ENCODE results near the gene ENDOV.

The ENDOV gene

GRCh38 chr17:80384078-80384960 lies 30.6 kb upstream of the ENDOV start:
- Histone ChIP-seq H3K79me2 (ENCODE audit: low read length) (no peaks in the 10 kb centered on the region), H3K4me3 (ENCODE audit: low read length) (no peak overlapping the region), H3K36me3 (replicated peaks; ENCODE audit: low read depth, low read length) (peaks cover 95% of the 10 kb centered on the region), H2AFZ (ENCODE audit: low read depth, low read length) (no peak overlapping the region), H3K27me3 (ENCODE audit: low read depth, low read length) (no peaks in the 10 kb centered on the region), H3K9ac (ENCODE audit: low read length) (no peak overlapping the region), H3K4me2 (ENCODE audit: low read length) (no peak overlapping the region), H4K20me1 (ENCODE audit: insufficient read depth, low read length) (no peaks in the 10 kb centered on the region; the same call in 1 of the 2 replicates), H3K4me1 (ENCODE audit: low read length) (no peaks in the 10 kb centered on the region), H3K9me3 (ENCODE audit: insufficient read depth, low read length) (no peaks in the 10 kb centered on the region), H3K27ac (ENCODE audit: low read length) (no peak overlapping the region)
- TF ChIP-seq CTCF (IDR thresholded peaks at IDR 0.05; ENCODE audit: low read depth, low read length) = no peak
- no peak for TF ChIP-seq EZH2phosphoT487 (IDR thresholded peaks at IDR 0.05; ENCODE audit: low read depth)

GRCh38 chr17:80385046-80385445 lies 29.9 kb upstream of the ENDOV start:
- Histone ChIP-seq H3K79me2 (ENCODE audit: low read length) (no peaks in the 10 kb centered on the region), H3K36me3 (replicated peaks; ENCODE audit: low read depth, low read length) (peaks cover 95% of the 10 kb centered on the region), H3K9me3 (ENCODE audit: insufficient read depth, low read length) (no peaks in the 10 kb centered on the region), H4K20me1 (ENCODE audit: insufficient read depth, low read length) (no peaks in the 10 kb centered on the region; the same call in 1 of the 2 replicates), H3K27ac (ENCODE audit: low read length) (no peak overlapping the region), H3K9ac (ENCODE audit: low read length) (no peak overlapping the region), H3K27me3 (ENCODE audit: low read depth, low read length) (no peaks in the 10 kb centered on the region), H3K4me1 (ENCODE audit: low read length) (no peaks in the 10 kb centered on the region), H2AFZ (ENCODE audit: low read depth, low read length) (no peak overlapping the region), H3K4me3 (ENCODE audit: low read length) (no peak overlapping the region), H3K4me2 (ENCODE audit: low read length) (no peak overlapping the region)
- TF ChIP-seq CTCF (IDR thresholded peaks at IDR 0.05; ENCODE audit: low read depth, low read length) = no peak
- no peak for TF ChIP-seq EZH2phosphoT487 (IDR thresholded peaks at IDR 0.05; ENCODE audit: low read depth)

GRCh38 chr17:80386341-80386740 lies 28.6 kb upstream of the ENDOV start:
- TF ChIP-seq EZH2phosphoT487 (IDR thresholded peaks at IDR 0.05; ENCODE audit: low read depth) (no peak), CTCF (IDR thresholded peaks at IDR 0.05; ENCODE audit: low read depth, low read length) (no peak)
- Histone ChIP-seq H3K9ac (ENCODE audit: low read length) (no peak overlapping the region), H2AFZ (ENCODE audit: low read depth, low read length) (no peak overlapping the region), H3K4me2 (ENCODE audit: low read length) (no peak overlapping the region), H3K36me3 (replicated peaks; ENCODE audit: low read depth, low read length) (peaks cover 88% of the 10 kb centered on the region), H3K4me1 (ENCODE audit: low read length) (no peaks in the 10 kb centered on the region), H3K9me3 (ENCODE audit: insufficient read depth, low read length) (no peaks in the 10 kb centered on the region), H4K20me1 (ENCODE audit: insufficient read depth, low read length) (no peaks in the 10 kb centered on the region; the same call in 1 of the 2 replicates), H3K27me3 (ENCODE audit: low read depth, low read length) (no peaks in the 10 kb centered on the region), H3K79me2 (ENCODE audit: low read length) (no peaks in the 10 kb centered on the region), H3K4me3 (ENCODE audit: low read length) (no peak overlapping the region), H3K27ac (ENCODE audit: low read length) (no peak overlapping the region)

DNA sequence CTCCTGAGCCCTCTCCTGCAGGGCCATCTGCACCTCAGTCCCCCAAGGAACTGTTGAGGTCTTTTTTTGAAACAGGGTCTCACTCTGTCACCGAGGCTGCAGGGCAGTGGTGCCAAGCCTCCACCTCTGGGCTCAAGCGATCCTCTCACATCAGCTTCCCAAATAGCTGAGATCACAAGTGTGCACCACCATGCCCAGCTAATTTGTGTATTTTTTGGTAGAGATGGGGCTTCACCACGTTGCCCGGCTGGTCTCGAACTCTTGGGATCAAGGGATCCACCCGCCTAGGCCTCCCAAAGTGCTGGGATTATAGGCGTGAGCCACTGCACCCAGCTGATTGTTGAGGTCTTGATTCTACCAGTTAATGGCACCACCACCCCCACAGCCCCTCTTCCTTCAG lies 27.9 kb upstream of the ENDOV start:
- TF ChIP-seq CTCF (IDR thresholded peaks at IDR 0.05; ENCODE audit: low read depth, low read length) = no peak
- no peak for TF ChIP-seq EZH2phosphoT487 (IDR thresholded peaks at IDR 0.05; ENCODE audit: low read depth)
- H3K4me2 ChIP-seq (ENCODE audit: low read length) = no peak overlapping the region
- no peaks in the 10 kb centered on the region for H3K79me2 ChIP-seq (ENCODE audit: low read length)
- H4K20me1 ChIP-seq (ENCODE audit: insufficient read depth, low read length) = peaks cover 1% of the 10 kb centered on the region
- H3K27me3 ChIP-seq (ENCODE audit: low read depth, low read length) = no peaks in the 10 kb centered on the region
- peaks cover 85% of the 10 kb centered on the region for H3K36me3 ChIP-seq (replicated peaks; ENCODE audit: low read depth, low read length)
- no peak overlapping the region for H2AFZ ChIP-seq (ENCODE audit: low read depth, low read length)
- H3K27ac ChIP-seq (ENCODE audit: low read length) = no peak overlapping the region
- H3K9ac ChIP-seq (ENCODE audit: low read length) = no peak overlapping the region
- H3K4me3 ChIP-seq (ENCODE audit: low read length) = no peak overlapping the region
- H3K4me1 ChIP-seq (ENCODE audit: low read length) = no peaks in the 10 kb centered on the region
- H3K9me3 ChIP-seq (ENCODE audit: insufficient read depth, low read length) = no peaks in the 10 kb centered on the region

Data from OCI-LY3 (cell line).